Posterior vena cava (tissue), 2 donors: Measurements from ENCODE around the gene GPR135. TPM values are rescaled to one million over a fixed set of nuclear protein-coding genes. Genes with fewer than 3 reads are reported as not detected.
"Not testable (repeated sequence)": the region's sequence is repeated elsewhere in the genome, so short reads cannot be mapped to it uniquely, and the experiment has no call there.

Experiments used
- DNase-seq: peaks from one replicate; pipeline ENCODE4 v3.0.0-alpha.2; 2020; ENCODE audit warnings: low spot score
- intact Hi-C, 2 donors: fragments of 100-400 bp; cut with DNase I; formaldehyde crosslinking; loops; one replicate each; pipeline versions ENCODE4 v1.14.1 to v1.14.2; 2022 to 2023
- total RNA-seq, 2 donors: library from RNA; stranded (reverse); fragmentation: NEBNext Ultra II Directional; extraction: Animal tissue kit (Norgen Biotek cat#: 25700); gene quantifications; one replicate each; pipeline ENCODE4 v1.2.1, GENCODE V29; 2021
- donor health status: DM: yes; HTN: yes; CAD: no.
- donor health status: DM: yes; HTN: yes; CAD: no.

Gene GPR135
- total RNA-seq, 2 donors from 2014 or later, result 7.5 to 8.1 TPM

- intact Hi-C loops, result no loop called here
- DNase-seq, result no peak
Measured at GRCh38 chr14:59481407-59481806, 16.2 kb upstream of the GPR135 start.

GRCh38 chr14:59480166-59480565 is 15.0 kb upstream of the GPR135 start:
- intact Hi-C loops, result no loop called here
- DNase-seq, result no peak

- intact Hi-C loops, result loop anchor here in 1 of 2 donors (2.0 kb wide), 1 partner anchor 28 kb away; no protein-coding TSS in a partner anchor
- DNase-seq, result no peak
Measured at GRCh38 chr14:59478540-59478939, 13.4 kb upstream of the GPR135 start.

- no peak for DNase-seq
- intact Hi-C loops, result no loop called here
Measured at GRCh38 chr14:59475709-59476108, 10.5 kb upstream of the GPR135 start.

GRCh38 chr14:59474172-59474571 is 9.0 kb upstream of the GPR135 start:
- no peak for DNase-seq
- intact Hi-C loops, result no loop called here

GRCh38 chr14:59464486-59465315 is 479 bp downstream of the GPR135 start:
- DNase-seq, result peak; percentile 88
- intact Hi-C loops, result no loop called here

- intact Hi-C loops, result no loop called here
- DNase-seq, result peak; percentile 77
Measured at GRCh38 chr14:59463787-59464485, 1.2 kb downstream of the GPR135 start.

- DNase-seq, result no peak
- intact Hi-C loops, result no loop called here
Measured at GRCh38 chr14:59461891-59462290, 3.3 kb downstream of the GPR135 start.

GRCh38 chr14:59460378-59460777 is 4.8 kb downstream of the GPR135 start:
- intact Hi-C loops, result no loop called here
- no peak for DNase-seq

GRCh38 chr14:59458486-59458885 is 6.7 kb downstream of the GPR135 start:
- intact Hi-C loops, result no loop called here
- DNase-seq, result no peak

GRCh38 chr14:59455411-59455810 is 9.8 kb downstream of the GPR135 start:
- DNase-seq, result no peak
- intact Hi-C loops, result no loop called here

- no peak for DNase-seq
- intact Hi-C loops, result loop anchor here in 1 of 2 donors (5.0 kb wide), 1 partner anchor 812 kb away; no protein-coding TSS in a partner anchor
Measured at GRCh38 chr14:59454139-59454538, 11.0 kb downstream of the GPR135 start.

GRCh38 chr14:59451849-59452248 is 13.3 kb downstream of the GPR135 start:
- DNase-seq, result no peak
- intact Hi-C loops, result loop anchor here in 1 of 2 donors (2.0 to 5.0 kb wide), 2 partner anchors 27 to 810 kb away; no protein-coding TSS in a partner anchor

- intact Hi-C loops, result loop anchor here in 1 of 2 donors (2.0 to 5.0 kb wide), 2 partner anchors 28 to 808 kb away; no protein-coding TSS in a partner anchor
- DNase-seq, result no peak
Measured at GRCh38 chr14:59450716-59451115, 14.5 kb downstream of the GPR135 start.

GRCh38 chr14:59448673-59449072 is 16.5 kb downstream of the GPR135 start:
- not testable (repeated sequence) for DNase-seq
- intact Hi-C loops, result loop anchor here in 1 of 2 donors (5.0 kb wide), 1 partner anchor 321 kb away; no protein-coding TSS in a partner anchor

- intact Hi-C loops, result no loop called here
Measured at GRCh38 chr14:59439256-59439965, 25.8 kb downstream of the GPR135 start.

GRCh38 chr14:59438195-59438647 is 27.0 kb downstream of the GPR135 start:
- no peak for DNase-seq
- intact Hi-C loops, result no loop called here

More at GRCh38 chr14:59439256-59439965, 25.8 kb downstream of the GPR135 start:
- DNase-seq, result no peak

- intact Hi-C loops, result no loop called here
- DNase-seq, result no peak
Measured at GRCh38 chr14:59435987-59436386, 29.2 kb downstream of the GPR135 start.

- no peak for DNase-seq
- intact Hi-C loops, result no loop called here
Measured at GRCh38 chr14:59435101-59435500, 30.1 kb downstream of the GPR135 start.
